Brain pericyte (primary cell): Measurements from ENCODE around the gene MARK3.
"Not testable (repeated sequence)": the region's sequence is repeated elsewhere in the genome, so short reads cannot be mapped to it uniquely, and the experiment has no call there.

ENCODE experiments used
- DNase-seq: peaks from one replicate; pipeline ENCODE4 v3.0.0-alpha.2; 2012; ENCODE audit warnings: low read depth, low spot score

Gene MARK3

DNA sequence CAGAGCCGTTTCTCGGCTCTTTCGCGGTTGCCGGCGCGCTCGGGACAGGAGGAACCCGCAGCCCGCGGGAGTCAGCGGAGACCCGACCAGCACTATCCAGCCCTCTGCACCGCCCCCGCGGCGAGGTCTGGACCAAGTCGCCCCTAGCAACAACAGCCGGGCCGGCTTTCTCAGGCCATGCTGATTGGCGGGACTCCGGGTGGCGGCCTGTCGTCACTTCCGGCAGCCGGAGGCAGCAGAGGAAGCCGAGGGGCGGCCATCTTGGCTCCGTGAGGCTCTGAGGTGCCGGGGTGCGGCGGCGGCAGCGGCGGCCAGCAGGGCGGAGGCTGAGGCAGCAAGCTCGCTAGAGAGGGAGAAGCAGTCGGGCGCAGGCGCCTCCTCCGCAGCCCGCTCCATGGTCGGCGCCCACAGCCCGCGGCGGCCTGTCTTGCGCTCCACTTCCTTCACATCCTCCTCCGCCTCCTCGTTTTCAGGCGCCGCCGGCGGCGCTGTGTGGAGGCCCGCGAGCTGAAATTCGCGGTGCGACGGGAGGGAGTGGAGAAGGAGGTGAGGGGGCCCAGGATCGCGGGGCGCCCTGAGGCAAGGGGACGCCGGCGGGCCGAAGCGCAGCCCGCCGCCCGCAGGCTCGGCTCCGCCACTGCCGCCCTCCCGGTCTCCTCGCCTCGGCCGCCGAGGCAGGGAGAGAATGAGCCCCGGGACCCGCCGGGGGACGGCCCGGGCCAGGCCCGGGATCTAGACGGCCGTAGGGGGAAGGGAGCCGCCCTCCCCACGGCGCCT lies at the start of gene MARK3:
TSS of gene MARK3 (plus strand) at position 264 of the 777 bp plus-strand sequence. CDS start 615 bp downstream, outside the sequence.
- peak; percentile 82 for DNase-seq

DNA sequence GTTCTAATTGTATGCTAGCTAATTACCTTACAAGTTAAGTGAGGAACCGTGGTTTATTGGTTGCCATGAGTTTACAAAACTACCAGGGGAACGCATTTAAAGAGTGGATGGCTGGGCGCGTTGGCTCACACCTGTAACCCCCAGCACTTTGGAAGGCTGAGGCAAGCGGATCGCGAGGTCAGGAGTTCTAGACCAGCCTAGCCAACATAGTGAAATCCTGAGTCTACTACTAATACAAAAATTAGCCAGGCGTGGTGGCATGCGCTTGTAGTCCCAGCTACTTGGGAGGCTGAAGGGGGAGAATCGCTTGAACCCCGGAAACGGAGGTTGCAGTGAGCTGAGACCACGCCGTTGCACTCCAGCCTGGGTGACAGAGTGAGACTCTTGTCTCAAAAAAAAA lies 49.0 kb upstream of the MARK3 start:
- DNase-seq: no peak

DNA sequence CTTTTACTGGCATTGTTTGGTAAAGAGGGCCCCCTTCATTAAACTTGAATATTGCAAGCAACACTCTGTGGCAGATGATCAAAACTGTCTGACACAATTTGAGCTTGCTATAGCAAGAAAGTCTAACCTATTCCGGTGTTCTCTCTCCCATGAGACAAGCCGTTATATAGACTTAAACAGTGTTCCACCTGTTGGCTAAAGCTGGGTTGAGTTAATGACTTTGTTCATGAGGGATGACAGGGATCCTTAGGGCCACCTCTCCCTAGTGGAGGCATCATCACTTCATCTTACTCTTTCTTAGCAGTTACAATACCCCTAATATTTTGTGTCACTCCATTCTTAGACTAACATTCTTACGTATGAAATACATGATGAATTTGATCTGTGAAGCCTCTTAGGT lies 47.4 kb upstream of the MARK3 start:
- no peak for DNase-seq

DNA sequence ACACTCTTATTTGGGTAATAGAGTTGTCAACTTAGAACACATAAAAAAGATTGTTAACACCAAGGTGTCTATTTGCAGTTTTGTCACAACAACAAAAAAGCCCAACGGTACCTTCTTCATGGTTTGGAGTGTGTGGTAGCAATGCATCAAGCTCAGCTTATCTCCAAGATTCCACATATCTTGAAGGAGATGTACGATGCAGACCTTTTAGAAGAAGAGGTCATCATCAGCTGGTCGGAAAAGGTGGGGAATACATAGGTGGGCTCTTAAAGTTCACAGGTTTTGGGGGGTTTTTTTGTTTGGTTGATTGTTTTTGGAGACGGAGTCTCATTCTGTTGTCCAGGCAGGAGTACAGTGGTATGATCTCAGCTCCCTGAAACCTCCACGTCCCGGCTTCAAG lies 45.7 kb upstream of the MARK3 start:
- no peak for DNase-seq

DNA sequence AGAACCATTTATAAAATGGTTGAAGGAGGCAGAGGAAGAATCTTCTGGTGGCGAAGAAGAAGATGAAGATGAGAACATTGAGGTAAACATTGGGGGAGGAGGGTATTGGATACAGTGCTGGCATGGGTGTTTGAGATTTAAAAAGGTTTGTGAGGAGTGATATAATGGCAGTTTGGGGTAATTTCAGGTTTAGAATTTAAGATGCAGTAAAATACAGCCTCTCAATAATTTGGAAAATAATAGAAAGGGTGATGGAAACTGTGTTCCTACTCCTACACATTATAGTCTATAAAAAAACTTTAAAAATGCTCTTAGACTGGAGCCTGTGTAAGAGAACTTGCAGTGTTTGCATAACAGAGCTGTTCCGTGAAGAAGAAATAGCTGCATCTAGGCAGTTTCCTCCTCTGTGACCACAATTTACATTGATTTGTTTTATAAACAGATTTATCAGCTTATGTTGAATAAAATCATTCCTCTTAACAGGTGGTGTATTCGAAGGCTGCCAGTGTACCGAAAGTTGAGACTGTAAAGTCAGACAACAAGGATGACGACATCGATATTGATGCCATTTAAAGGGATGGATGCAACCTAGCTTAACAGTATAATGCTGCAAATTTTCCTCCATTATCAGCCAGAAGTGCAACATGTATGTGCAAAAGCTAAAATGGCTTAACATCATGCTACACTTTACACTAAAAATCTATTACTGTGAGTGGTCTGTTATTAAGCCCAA lies 44.6 kb upstream of the MARK3 start:
- DNase-seq: no peak

DNA sequence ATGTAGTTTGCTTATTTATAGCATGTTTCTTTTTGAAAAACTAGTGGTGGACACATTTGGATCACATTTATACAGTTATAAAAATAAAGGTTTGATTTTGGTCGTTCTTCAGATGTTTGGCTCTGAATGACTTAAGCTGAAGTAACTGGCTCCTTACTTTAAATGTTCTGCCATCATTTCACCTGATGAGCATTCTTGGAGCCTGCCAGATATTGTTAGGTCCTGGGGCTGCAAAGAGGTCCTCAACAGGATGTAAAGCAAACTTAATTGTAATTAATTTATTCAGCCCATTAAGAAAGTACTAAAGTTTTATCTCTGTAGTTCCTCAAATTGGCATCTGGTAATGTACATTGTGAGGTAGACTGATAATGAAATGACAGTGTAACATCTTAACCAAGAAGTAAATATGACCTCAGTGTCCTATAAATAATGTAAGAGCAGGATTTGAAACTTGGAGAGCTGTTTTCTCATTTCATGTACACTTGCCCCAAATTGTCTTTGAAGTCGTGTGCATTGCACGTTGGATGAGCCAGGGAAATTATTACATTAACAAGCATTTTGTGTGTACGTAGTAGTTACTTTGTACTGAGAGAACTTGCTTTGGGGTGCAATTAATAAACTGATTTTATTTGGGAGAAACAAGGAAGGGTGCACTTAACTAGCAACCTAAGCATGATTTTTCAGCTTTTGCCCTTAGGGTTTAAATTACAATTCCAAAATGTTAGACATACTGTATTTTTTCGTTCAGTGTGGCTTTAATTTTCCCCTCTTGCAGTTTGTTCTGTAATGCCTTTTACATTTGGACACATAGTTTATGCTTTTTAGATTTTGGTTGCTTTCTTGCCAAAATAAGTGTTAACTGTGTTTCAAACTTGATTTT lies 43.7 kb upstream of the MARK3 start:
- DNase-seq: no peak

DNA sequence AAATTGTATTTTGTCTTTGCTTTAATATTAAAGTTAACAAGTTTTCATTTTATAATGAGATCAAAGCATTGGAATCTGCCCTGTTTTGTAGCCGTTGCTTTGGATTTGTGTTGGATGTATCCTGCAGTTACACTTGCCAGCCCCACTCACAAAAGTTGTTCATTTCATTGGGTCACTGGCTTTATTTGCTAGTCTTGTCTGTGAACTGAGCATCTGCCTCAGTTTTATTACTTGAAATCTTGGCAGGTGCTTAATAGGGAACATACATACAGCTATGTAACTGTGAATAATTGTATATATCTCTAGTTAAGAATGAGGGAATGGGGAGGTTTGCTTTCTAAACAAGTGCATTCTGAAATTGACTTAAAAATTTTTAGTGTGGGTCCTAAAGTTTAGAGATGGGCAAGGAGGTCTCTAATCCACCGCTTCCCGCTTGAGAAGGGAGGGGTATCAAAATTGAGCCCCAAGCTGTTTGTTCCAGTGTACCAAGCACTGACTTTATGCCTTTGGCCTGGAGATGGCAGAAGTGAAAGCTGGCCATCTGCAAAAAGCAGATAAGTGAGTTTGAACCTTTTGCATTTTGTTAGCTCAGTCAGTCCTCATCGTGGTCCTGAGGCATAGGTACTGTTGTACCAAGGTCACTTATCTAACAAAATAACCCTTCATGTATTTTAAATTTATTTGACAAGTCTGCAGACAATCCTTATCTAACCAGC lies 41.9 kb upstream of the MARK3 start:
- DNase-seq: no peak

DNA sequence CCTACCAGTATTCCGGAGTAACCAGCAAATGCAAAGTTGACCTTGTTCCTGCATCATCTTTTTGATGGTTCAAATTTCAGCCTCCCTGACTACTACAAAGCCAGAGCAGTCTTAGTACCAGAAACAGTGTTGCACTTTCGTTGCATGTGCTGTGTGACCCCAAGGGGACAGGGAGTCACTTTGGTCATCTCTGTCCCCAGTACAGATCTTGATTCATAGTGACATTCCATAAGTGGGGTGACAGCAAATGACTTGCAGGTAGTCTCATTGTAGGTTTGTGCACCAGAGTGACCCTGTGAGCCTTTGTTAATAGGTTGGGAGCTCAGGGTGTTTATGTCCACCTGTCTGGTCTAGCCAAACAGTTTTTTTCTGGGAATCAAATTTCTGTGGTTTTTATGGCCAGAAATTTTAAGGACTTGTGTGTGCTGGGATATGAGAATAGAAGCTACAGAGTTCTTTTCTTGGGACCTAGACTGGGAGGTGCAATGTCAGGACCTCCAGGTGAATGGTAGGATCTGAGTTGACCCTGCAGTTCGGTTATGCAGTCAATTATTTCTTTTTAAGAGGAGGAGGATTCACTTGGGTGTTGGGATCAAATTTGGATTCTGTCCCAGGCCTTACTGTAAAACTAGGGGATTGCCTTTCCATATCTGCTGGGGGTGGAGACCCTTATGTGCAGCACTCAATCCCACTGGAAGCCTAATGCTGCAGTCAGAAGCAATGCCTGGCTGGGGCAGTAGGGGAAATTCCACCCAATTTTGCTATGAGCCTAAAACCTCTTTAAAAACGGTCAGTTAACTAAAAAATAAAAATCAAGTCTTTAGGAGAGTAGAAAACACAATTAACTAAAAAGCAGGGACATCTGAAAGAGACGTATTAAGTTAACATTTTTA lies 41.1 kb upstream of the MARK3 start:
- no peak for DNase-seq

DNA sequence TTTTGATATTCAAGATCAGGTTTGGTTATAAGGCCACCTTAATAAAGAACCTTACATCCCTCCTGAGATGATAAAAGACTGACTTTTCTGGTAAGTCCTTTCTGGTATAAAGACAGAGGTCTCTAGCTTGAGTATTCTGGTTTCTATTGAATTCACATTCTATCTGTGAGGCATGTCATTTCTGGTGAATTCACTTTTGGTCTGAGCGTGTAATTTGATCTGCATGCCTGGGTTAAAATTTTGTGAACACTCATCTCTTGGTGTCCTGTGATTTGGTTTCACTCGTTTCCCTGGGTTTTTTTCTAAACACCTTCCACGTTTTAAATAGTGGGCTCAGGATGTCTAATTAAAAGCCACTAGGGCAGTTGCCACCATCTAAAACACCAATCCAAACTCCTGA lies 38.9 kb upstream of the MARK3 start:
- no peak for DNase-seq

DNA sequence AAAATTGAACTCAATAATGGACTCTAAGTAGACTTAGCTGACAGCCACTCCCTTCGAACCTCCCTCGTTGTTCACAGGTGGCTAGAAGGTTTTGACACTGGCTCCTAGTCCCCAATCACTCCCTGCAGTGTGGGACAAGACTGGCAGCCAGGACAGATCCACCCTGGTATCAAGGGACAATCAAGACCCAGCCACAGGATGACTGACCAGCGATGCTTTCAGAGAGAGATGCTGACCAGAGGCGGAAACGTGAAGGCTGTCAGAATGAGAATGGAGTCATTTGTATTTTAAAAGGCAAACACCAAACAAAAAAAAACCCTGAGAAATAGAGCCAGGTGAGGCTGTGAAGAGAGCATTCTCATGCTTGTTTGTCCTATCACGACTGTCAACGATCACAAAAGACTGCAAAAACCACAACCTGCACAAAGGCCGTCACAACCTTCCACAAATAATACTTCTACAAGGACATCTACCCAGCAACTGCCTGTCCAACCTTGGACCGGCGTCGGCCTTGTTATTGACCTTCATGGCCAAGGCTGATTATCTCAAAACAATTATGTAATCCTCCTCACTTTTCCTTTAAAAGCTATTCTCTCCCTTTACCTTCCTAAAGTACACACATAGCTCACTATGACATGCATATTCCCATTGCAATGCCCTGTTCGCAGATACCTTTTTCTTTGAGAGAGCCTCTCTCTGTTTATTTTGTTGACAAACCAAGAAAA lies 38.0 kb upstream of the MARK3 start:
- DNase-seq: no peak

DNA sequence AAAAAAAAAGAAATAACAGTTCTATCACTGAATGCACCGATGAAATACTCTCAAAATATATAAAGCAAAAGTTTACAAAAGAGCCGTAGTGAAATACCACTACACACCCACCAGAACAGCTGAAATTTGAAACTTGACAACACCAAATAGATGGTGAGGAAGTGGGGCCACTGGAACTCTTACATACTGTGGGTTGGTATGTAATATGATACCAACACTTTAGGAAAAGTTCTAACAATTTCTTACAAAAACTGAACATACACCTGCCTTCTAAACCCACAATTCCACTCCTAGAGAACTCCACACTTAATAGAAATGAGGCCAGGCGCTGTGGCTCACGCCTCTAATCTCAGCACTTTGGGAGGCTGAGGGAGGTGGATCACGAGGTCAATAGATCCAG lies 37.1 kb upstream of the MARK3 start:
- no peak for DNase-seq

DNA sequence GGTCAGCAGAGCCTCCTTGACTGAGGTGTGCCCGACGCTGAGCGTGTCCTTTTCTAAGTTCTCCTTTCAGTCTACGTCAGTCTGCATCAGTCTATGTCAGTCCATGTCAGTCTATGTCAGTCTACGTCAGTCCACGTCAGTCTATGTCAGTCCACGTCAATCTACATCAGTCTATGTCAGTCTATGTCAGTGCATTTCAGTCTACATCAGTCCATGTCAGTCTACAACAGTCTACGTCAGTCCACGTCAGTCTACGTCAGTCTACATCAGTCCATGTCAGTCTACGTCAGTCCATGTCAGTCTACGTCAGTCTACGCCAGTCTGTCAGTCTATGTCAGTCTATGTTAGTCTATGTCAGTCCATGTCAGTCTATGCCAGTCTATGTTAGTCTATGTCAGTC lies 35.2 kb upstream of the MARK3 start:
- DNase-seq: no peak

DNA sequence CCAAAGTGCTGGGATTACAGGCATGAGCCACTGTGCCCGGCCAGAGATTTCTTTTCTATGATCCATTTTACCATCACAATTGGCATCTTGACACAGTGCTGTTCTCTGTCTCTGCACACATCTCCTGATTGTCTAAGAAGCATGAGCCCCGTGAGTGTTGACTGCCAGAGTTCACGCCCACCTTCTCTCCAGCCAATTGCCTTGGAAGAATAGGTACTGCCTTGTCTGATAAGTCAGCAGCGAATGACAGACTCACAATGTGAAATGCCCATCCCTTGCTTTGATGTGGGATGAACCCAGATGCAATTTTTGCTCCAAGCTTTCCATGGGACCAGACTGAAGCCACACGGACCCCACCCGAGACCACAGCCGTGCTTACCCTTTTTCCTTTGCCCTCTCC lies 31.9 kb upstream of the MARK3 start:
- no peak for DNase-seq

DNA sequence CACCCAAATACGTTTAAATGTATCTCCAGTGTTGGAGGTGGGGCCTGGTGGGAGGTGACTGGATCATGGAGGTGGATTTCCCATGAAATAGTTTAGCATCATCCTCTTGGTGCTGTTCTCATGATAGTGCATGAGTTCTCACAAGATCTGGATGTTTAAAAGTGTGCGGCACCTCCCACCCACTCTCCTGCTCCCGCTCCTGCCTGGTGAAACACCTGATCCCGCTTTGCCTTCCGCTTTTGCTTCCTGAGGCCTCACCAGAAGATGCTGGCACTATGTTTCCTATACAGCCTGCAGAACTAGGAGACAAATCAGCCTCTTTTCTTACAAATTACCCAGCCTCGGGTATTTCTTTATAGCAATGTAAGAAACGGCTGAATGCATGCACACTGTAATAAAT lies 31.1 kb upstream of the MARK3 start:
- DNase-seq: no peak

DNA sequence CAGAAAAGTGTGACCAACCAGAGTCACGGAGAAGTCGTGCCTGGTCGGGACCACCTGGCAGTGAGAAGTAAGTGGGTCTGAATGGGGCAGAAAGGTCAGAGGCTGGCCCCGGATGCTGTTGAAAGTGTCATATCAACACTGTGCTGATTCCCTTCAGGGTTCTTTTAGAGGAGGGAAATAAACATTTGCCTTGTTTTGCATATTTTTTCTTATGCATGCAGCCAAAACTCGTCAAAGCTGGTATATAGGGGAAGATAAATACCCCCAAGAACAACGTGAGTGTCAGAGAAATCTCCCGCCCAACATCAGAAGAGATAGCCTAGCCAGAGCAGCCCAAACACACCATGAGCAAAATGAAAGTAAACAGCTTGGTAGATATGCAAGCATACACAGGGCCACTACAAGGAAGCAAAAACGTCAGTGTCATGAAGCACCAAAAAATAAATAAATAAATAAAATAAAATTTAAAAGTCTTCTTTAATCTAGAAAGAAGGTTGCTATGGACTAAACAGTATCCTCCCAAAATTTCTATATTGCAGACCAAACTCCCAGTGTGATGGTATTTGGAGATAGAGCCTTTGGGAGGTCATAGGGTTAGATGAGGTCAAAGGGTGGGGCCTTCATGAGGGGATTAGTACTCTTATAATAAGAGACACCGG lies 29.1 kb upstream of the MARK3 start:
- DNase-seq: no peak

DNA sequence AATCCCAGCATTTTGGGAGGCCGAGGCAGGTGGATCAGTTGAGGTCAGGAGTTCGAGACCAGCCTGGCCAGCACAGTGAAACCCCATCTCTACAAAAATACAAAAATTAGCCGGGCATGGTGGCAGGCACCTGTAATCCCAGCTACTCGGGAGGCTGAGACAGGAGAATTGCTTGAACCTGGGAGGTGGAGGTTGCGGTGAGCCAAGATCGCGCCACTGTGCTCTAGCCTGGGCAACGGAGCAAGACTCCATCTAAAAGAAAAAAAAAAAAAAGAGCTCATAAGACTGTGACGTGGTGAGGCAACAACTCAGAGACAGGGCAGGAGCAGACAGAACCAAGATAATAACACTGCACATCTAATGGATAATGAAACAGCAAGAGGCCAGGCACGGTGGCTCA lies 27.7 kb upstream of the MARK3 start:
- not testable (repeated sequence) for DNase-seq

DNA sequence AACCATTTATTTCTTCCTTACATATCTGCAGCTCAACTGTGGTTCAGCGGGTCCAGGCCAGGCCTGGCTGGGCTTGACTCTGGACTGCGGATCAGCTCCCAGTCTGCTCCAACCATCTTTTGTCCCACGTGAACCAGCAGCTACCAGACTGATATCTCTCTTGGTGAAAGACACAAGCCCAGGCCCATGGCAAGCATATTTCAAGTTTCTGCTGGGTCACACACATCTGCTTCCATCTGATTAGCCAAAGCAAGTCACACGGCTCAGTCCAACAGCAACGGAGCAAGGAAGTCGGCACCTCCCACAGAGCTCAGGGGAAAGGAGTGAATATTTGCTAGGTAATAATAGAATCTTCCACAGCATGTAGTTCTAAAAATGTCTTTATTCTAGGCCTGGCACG lies 24.7 kb upstream of the MARK3 start:
- no peak for DNase-seq

DNA sequence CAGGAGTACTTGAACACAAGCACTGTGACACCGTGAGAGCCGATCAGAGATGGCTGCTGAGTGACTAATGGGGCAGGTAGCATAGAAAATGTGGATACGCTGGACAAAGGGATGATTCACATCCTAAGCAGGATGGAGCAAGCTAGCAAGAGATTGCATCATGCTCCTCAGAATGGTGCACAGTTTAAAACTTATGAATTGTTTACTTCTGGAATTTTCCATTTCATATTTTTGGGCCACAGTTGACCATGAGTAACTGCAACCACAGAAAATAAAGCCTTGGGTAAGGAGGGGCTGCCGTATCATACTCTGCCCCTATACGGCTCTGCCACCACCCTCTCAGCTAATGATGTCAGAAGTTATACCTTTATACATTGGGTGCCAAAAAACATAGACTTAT lies 23.3 kb upstream of the MARK3 start:
- DNase-seq: no peak

DNA sequence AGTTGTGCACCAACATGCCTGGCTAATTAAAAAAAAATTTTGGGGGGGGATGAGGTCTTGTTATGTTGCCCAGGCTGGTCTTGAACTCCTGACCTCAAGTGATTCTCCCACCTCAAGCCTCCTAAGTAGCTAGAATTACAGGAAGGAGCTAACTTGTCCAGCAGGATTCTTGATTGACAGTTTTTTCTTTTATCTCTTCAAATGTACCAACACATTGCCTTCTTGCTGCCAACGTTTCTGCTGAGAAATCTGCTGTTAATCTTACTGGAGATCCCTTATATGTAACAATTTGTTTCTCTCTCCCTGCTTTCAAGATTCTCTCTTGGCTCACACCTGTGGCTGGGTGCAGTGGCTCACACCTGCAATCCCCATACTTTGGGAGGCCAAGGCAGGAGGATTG lies 22.4 kb upstream of the MARK3 start:
- DNase-seq: no peak
